ENCODE results near the gene NPEPL1. TPM values are rescaled to one million over a fixed set of nuclear protein-coding genes. Genes with fewer than 3 reads are reported as not detected.

The NPEPL1 gene
- total and polyA plus RNA-seq, 2 of the 8 experiments (the other 6 are each of a cell fraction or from before 2014, with no cell fraction given), result 12.4 to 26.8 TPM

DNA sequence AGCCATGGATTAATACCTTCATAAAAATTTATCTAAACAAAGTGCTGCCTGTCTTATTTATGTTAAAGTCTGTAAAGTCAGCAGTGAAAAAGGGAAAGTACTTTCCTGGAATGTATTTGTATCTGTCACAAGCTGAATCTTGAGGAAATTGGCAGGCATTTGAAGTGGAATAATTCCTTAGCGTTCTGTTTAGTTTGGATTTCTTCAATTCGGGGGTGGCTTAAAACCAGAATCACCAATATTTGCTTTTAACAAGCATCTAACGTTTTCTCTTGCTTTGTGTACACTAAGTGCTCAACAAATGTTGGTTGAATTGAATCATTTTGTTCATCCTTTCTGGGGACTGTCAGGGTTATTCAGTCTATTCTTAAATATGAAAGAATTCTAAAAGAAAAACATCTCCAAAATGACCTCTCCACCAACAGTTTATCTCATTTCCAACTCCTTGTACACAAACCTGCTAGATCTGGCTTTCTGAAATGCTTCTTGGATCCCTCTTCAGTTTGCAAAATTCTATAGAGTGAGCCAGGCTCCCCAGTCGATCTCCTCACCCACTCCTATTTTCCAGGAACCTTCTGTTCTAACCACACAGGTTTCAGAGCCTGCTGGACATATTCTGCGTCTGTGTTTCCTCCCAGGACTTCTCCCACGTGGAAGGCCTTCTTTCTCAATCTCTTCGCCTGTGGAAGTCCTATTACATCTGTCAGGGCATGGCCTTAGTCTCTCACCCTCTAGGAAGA is 2.0 kb upstream of the NPEPL1 start (continued):
- TF ChIP-seq CHD7 (IDR thresholded peaks at IDR 0.05; ENCODE audit: insufficient replicate concordance, low read length), result no peak
- TF ChIP-seq POLR2AphosphoS5 (IDR thresholded peaks at IDR 0.05; ENCODE audit: low read depth, low read length), result no peak
- TF ChIP-seq ATF3 (IDR thresholded peaks at IDR 0.05; ENCODE audit: insufficient read depth, low read depth, low read length), result no peak
- no peak for TF ChIP-seq RXRA (IDR thresholded peaks at IDR 0.05; ENCODE audit: insufficient read depth, low read depth, low read length)
- no peak for TF ChIP-seq RAD21 (IDR thresholded peaks at IDR 0.05 in 1 of 2, conservative IDR thresholded peaks at IDR 0.05 in 1 of 2; ENCODE audit: low read depth in 2 of 2, low read length in 2 of 2)
- TF ChIP-seq TEAD4 (IDR thresholded peaks at IDR 0.05; ENCODE audit: low read depth, low read length), result no peak
- no peak for TF ChIP-seq GABPA (IDR thresholded peaks at IDR 0.05; ENCODE audit: borderline replicate concordance, insufficient read depth, low read length)
- TF ChIP-seq CTBP2 (IDR thresholded peaks at IDR 0.05; ENCODE audit: borderline replicate concordance, insufficient read depth, insufficient read length, low read length), result no peak

Measured in H1 (cell line).